Measurements from ENCODE around the gene TSFM.

Gene TSFM

DNA sequence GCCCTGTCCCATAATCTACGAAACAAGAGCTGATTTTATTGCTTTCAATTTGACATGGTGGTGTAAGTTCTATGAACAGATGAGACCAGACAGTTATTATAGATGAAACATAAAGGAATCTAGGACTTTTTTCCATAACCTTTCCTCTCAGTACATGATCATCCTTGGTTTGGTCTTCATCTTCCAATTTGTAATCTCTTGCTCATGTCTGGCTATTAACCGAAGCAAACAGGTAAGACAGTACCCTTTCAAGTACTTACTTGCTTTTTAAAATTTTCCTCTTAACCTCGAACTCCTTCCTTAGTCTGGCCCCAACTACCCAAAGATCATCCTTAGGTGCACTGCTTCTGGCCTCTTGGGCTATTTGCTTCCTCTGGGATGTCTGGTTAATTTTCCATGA is 36.6 kb upstream of the TSFM start:
- DNase-seq = no peak

DNA sequence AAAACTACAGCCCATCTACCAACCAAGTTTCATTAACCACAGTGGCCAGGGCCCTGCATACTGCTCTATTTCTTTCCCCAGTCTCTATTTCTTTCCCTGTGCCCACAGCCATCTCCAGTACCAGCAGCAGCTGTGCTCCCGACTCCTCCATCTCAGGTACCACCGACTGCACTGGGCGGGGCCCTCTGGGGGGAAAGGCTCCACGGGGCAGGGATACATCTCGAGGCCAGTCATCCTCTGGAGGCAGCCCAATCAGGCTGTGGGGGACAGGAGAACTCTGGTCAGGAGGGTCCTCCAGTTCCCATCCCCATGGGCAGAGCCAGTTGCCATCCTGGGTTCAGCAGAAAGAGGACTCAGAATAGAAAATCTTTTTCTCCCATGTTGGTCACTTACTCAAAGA is 33.5 kb upstream of the TSFM start:
- DNase-seq = no peak

DNA sequence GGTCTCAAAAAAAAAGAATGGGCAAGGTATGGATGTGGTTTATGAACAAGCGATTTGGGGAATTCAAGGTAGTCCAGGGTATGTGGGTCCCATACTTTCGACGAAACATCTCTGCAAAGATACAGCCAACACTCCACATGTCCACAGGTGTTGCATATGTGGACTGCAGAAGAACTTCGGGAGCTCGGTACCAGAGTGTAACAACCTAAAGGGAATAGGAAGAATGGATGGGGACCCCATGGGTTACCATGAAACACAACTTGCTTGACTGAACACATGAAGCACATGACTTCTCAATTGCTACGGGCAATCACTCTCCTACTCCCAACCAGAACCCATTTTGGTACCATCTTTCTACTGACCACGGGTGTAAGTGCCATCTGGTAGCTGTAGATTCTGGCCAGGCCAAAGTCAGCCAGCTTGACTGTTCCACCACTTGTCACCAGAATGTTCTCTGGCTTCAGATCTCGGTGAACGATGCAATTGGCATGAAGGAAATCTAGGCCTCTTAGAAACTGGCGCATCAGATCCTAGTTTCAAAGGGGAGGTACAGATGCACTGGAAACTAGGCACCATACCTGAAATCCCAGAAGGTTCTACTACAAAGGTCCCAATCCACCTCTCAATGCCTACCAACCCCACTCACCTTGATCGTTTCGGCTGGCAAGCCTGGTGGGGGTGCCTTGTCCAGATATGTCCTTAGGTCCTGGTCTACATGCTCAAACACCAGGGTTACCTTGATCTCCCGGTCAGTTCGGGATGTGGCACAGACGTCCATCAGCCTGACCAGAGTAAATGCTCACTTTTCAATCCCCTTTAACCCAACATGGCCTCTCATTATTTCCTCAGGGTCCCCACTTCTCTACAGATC is 31.8 kb upstream of the TSFM start:
- no peak for DNase-seq

DNA sequence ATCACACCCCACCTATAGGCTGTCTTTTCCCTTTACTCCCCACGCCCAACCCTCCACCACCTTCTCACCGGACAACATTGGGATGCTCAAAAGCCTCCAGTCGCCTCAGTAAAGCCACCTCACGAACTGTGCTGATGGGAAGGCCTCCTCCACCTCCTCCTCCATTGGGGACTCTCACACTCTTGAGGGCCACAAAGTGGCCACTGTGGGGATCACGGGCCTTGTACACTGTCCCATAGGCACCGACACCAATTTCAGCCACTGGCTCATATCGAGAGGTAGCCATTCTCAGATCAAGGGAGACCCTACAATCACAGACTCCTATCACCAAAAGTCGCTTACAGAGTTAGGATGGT is 31.2 kb upstream of the TSFM start:
- DNase-seq = peak; percentile 65

DNA sequence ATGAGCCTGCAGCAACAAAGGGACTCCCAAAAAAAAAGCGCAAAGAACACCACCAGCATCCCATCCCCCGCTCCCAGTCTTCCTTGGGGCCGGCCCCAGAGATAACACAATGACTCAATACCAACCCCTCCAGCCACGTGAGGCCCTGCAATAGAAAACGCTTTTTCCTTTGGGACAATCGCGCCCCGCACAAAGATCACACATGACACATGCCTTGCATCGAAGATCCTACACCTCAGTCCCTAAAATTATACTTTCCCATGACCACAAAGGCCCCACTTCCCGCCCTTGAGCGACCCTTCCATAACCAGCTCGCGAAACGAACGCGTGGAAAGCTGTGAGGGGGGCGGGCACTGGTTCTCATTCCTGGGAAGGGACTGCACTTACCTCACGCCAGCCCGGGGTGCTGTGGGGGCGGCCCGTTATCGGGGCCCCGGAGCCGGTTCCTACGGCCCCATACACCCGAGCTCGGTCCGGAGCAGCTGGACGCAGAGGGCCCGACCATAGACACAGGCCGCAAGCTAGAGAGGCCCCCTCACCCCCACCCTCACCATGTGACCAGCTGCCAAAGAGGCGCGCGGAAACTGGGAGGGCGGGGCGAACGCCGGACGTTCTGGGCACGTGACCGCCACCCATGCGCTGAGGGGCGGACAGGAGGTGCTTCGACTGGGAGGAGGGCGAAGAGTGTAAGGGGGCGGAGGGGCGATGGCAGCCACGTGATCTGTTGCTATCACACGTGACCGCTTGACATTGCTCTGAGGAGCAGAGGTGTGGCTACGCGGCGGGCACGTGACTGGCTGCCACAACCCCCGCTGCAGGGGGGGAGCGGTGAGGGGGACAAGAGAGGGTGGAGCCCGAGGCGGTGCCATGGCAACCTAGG is 30.6 kb upstream of the TSFM start, which contains the start of gene CDK4:
Gene CDK4 (minus strand): TSS at position 523 of the 880 bp plus-strand sequence. CDS start 593 bp downstream, outside the sequence.
- DNase-seq = peak; percentile 98

DNA sequence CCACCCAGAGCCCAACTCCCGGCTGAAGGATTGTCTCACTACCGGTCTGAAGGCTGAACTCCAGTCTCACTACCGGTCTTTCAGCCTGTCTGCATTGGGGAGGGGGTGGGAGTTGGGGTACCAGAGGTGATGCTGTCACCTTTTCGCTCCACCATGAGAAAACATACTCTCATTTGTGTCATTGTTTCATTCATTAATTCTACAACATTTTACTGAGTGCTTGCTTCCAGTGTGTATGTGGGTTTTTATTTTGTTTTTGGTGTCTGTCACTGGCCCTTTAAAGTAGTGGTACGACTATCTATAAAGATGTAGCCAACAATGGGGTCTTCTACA is 30.0 kb upstream of the TSFM start:
- DNase-seq = no peak

DNA sequence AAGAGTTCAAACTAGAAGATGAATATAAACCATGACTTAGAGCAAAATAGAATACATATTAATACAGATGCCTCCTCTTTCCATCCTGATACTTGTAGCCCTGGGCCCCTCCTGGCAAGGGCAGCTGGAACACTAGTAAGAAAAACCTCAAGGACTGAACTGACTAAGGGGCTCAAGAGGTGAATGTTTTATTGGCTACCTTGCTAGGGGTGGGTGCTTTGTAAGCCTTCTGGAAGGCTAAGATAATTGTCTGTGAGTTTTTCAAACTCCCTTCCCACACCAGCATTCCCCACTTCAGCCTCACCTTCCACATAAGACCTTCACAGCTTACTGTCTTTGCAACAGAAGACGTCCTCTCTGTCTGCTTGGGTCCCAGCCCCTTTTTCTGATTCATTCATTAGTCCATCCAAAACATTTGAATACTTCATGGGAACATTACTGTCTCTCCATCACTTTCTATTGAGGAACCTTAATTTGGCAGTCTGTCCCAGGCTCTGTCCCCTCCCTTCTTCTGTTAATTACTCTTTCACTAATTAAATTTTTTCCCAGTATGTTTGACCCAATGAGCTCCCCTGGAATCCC is 28.7 kb upstream of the TSFM start:
- DNase-seq = no peak

DNA sequence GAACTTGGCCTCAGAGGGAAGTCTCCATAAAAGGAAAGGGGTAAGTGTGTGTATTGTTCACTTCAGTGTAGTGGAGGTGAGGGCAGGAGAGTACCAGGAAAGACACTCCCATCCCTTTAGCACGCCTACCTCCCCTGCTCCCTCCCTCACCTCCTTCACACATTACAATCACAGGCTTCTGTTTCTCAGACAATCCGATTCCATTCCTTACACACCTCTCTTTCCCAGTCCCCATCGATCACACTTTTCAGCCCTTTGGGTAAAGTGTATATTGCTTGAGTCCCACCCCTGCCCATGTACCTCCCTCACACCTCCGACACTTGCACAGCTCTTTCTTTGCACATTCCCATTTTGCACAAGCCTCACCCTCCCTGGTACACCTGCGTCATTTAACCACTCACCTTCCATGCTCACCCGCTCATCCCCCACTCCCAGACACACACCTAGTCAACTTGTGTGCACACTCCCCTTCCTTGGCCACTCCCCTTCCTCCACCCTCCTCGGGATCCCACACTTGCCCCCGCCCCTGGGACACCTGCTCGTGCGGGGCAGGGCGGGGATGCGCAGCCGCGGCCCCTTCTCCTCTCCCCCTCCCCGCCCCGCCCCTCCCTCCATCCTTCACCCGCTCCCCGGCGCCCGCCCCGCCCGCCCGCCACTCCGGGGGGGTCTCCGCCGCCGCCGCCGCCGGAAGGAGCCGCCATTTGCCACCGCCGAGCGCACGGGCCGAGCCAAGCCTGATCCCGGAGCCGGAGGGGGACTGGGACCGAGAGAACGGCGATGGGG is 28.0 kb upstream of the TSFM start, which contains the start of gene MARCHF9:
Gene MARCHF9 (plus strand): TSS at position 693 of the 783 bp plus-strand sequence. CDS start 426 bp downstream, outside the sequence.
- DNase-seq = peak; percentile 87

DNA sequence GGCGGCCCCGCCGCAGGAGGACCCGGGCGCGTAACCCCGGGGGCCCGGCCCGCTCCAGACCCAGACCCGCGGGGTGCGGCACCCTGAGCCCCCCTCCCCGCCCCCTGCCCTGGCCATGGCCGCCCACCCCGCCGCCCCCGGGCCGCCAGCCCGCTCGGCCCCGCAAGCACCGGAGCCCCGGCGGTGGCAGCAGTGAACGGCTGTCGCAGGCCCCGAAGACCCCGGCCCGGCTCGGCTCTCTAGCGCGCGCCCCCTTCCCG is 27.5 kb upstream of the TSFM start:
- no peak for DNase-seq

DNA sequence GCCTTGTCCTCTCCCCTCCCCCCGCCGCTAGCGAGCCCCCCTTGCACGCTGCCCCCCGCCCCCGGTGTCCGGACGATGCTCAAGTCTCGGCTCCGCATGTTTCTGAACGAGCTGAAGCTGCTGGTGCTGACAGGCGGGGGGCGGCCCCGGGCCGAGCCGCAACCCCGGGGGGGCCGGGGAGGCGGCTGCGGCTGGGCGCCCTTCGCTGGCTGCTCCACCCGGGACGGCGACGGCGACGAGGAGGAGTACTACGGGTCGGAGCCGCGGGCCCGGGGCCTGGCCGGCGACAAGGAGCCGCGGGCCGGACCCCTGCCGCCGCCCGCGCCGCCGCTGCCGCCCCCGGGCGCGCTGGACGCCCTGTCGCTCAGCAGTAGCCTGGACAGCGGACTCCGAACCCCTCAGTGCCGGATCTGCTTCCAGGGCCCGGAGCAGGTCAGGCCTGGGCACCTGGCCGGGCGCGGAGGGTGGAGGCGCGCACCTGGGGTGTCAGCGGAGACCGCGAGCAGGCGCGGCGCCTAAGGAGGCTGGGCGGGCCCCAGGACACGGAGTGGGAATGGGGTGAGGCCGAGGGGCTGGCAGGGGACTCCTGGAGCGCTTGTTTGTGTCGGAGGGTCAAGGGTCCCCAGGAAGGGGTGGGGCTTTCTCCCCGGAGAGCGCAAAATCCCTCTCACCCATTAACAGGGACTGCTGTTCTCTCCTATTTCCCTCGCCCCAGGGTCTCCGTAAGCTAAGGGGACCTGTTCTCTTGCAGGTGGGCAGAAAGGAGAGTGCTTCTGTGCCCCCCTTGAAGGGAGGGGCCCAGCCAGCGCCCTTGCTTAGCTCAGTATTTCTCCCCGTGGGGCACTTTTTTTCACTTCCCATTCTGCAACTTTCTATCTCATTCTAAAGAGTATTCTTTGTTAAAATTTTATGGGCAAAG is 26.9 kb upstream of the TSFM start:
- peak; percentile 68 for DNase-seq

DNA sequence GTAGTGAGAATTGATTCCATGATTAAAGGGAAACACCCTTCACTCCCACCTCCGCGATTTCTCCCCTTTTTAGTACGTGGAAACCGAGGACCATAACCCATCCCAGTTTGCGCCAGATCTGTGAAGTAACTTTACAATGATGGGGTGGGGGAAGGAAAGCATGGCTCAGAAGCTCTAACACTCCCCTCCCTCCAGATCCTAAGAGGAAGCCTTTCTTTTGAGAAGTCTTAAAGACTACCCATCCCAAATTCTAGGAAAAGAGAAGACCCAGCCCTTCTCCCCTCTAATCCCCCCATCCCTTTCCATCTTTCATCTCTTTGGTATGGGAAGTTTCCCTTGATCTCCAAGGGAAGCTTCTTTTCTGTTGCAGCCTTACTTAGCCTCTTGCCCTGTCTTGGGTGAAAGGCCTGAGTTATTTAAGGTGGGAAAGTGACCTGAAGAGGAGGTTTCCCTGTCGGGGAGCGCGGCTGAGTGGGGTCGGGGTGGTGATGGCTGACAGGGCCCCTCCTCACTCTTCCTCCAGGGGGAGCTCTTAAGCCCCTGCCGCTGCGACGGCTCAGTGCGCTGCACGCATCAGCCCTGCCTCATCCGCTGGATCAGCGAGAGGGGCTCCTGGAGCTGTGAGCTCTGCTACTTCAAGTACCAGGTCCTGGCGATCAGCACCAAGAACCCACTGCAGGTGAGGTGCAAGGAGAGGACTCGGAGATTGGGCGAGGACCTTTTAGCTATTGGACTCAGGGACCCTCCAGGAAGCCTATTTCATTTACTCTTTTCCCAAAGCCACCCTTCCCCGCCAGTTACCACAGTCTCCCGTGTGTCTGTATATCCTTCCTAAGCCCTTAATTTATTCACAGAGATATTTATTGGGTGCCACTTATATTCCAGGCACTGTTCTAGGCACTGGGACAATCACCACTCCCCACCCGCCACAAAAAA is 25.9 kb upstream of the TSFM start:
- peak; percentile 84 for DNase-seq

DNA sequence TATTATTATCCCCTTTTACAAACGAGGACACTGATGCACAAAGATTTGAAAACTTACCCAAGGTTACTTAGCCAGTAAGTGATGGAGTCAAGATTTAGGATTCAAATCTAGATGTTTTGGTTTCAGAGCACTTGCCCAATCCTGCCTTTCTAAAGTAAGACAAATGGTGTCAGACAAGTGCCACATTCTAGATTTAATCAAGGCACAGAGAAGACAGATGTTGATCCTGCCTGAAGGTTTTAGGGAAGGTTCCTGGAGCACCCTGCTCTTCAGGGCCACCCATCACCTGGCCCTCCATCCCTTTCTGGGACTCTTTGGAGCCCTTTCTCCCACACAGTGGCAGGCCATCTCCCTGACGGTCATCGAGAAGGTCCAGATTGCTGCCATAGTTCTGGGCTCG is 24.8 kb upstream of the TSFM start:
- no peak for DNase-seq

DNA sequence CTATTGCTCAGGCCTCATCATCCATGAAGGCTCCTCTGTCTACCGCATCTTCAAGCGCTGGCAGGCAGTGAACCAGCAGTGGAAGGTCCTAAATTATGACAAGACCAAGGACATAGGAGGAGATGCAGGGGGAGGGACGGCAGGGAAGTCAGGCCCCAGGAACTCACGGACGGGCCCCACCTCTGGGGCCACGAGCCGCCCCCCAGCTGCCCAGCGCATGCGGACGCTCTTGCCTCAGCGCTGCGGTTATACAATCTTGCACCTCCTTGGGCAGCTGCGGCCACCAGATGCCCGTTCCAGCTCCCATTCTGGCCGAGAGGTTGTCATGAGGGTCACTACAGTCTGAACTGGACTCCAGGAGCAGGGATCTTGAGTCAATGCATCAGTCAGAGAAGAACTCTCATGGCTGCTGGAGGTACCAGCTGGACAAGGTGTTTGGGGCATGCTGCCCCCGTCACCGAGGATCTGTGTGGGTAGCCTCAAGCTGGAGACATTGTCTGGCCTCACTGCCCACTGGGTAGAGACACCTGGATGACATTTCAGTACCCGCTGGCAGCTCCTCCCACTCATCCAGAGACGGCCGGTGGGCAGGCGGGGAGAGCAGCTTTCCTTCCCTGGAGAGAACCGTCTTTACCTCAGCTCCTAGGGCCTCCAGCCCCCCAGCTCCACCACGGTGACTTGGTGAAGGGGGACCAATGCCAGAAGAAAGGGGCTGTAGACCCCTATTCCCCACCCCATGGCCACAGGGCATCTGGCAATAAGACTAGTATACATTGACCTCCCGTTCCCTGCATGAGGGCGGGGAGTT is 23.8 kb upstream of the TSFM start:
- no peak for DNase-seq

DNA sequence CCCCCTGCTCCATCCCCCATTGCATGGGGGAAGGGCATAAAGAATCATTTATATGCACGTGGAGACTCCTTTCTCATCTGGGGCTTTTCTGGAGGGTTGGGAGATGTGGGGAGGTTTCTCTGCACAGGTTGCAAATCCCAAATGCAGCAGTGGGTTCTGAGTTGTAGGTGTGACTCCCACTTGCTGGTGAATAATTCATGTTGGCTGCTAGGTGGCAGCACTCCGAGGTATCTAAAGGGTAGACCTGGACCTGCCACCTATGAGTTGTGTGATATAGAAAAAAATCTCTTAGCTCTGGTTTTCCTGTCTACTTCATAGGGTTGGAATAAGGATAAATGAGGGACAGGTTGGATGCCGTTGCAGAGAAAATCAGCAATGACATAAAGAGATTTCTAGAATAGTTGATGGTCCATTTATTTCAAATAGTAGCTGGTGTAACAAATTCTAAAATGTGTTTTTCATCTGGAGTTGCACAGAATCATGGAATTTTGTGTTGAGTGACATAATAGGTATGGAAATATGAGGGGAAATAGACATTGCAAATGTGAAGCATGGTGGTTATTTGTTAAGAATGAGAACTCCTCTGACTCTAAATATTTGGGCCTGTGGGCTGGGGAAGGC is 23.1 kb upstream of the TSFM start:
- DNase-seq = no peak

DNA sequence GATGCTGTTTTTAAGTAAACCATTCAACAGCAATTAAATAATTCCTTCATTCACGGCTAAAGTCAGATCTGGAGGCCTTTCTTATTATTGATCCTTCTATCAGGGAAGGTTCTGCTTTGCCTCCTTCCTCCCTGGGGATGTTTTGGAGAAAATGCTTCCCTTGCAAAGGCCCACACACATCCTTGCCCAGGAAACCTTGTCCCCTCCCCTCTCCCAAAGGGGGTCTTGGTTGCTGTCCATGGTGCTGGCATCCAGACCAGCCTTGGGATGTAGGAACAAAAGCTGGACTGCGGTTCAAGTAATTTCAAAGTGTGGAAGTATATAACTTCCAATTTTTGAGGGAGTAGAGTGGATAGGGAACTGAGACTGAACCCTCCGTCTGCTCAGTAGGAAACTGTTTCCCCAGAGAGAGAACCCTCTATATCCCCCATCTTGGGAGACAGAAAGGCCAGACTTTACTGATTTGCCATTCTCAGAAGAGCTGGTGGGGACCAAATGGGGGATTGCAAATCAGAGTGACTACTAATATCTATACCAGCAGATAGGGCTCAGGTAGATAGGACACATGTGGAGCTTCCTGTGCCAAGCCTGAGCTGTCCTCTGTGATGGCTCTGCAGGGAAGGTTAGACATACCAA is 22.1 kb upstream of the TSFM start:
- DNase-seq = no peak

DNA sequence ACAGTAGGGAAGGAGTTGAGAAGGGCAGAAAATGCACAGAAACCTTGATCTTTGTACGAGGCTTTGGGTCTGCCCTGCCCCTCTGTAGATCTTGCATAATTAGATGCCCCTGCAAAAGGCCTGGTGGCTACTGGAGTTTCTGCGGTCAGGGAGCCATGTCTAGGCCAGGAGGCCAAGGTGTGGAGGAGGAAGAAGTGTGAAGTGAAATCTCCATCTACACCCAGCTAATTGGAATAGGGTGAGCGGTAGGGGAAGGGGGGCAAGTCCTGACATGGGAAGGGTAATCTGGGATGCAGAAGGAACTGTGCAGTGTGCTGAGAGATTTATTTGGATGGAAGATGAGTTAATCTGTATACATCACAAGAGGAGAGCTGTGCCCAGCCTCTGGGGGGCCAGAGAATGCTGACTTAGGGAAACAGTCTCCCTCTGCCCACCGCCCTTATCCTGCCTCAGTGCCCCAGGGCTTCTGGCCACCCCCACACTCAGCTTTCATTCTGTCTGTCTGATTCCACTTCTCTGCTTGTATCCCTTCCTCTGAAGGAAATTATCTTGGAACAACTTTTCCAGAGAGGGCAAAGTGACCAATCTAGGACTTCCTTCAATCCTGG is 21.1 kb upstream of the TSFM start:
- no peak for DNase-seq

DNA sequence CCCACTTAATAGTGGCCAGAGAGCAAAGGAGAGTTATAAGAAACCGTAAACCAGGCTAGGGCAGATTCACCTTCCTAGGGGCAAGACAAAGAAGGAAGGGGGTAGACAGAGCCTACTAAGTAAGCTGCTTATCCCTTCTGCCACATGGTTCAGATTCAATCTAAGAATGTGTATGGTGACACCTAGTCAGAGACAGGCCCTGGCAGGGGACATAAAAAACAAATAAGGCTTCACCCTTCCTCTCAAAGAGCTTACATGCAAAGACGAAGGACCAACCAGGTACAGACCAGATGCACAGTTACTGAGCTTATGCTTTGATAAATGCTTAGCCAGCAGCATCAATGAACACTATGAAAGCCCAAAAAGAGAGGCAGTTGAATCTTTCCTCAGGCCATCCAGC is 20.1 kb upstream of the TSFM start:
- DNase-seq = no peak

DNA sequence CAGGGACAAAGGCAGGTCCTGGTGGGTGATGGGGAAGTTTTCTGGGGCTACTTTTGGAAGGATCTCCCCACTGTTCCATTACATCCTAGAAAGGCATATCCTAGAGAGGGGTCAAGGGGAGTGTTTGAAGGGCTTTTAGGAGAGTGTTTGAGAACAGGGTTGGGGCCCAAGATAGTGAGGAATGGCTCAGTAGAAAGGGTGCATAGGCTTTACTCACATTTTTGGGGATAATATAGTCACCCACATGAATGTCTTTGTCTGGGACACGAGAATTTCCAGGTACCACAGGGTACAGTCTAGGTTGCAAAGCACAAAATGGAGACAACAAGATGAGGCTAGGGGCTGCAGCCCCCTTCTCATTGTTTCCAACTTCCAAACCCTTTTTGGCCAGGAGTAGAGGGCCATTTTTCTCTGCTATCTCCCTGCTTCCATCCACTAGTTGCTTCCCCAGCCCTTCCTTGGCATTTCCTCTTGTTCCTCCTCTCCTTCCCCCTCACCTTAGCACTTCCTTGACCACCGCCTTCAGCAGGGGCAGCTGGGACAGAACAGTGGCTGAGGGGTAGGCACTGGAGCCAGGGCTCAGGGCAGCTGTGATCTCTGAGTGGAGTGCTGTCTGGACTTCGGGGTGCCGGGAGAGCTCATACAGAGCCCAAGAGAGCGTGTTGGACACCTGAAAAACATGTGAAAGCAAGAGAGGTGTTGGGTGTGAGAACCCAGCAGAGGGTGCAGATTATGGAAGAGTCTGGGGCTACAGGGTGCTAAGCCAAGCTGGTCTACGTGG is 18.5 kb upstream of the TSFM start:
- no peak for DNase-seq
